ENCODE results near the gene CCDC9B.
A peak's percentile ranks its signal among the peaks of the same experiment; 100 is the strongest.

CCDC9B gene

DNA sequence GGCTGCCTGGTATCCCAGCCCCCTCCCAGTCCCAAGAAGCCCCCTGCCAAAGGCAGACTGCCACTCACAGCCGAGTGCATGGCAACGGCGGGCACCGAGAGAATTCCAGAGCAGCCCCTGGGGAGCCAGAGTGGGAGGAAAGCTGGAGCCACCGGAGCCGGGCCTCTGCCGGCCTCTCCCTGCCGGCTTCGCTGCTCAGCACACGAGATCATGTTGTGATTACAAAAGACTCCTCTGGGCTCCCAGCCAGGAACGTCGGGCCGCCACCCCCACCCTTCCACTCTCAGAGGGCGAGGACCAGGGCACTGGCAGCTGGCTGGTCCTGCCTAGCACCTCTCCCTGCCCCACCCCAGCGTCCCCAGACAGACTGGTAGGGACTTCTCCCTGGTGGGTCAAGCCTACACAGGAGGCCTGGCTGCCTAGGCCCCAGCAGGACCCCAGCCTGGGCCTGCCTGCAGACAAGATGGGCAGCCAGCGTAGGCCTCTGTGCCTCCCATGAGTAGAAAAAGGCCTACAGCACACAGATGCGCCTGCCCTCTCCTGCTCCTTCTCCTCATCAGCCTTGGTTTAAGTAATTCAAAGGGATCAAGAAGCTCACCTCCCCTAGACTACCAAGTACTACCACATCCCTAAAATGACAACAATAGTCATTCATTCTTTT is at the start of gene CCDC9B:
CCDC9B (minus strand) TSS at position 200 of the 661 bp plus-strand sequence; CDS start at position 80, 120 bp downstream.
- DNase-seq (ENCODE audit: low spot score): peak; percentile 88

- no peak for DNase-seq (ENCODE audit: low spot score)
Observed at GRCh38 chr15:40389824-40390595, 49.3 kb upstream of the CCDC9B start.

GRCh38 chr15:40388941-40389823 is 48.4 kb upstream of the CCDC9B start:
- peak; percentile 24 for DNase-seq (ENCODE audit: low spot score)

DNA sequence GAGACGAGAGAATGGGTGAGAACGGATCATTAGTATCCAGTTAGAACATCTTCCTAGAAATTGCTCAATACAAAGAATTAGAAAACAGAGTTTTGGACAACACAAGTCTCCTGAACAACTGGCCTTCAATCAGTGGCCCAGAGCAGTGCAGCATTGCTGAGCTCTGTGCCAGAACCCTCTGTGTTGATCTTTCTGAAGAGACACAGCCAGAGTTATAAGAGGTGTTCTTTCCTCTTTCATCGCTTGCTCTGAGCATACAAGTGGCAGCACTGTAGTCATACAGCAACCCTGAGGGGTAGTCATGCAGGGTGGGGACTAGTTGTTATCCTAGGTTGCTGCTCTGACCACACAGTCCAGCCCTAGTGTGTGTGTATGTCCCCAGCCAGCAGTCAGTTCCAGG is 45.7 kb upstream of the CCDC9B start:
- no peak for DNase-seq (ENCODE audit: low spot score)

GRCh38 chr15:40382580-40383456 is 42.1 kb upstream of the CCDC9B start, which contains the start of gene KNSTRN:
Gene KNSTRN (plus strand): TSS chr15:40382721. CDS start chr15:40382836, 115 bp downstream.
- peak; percentile 94 for DNase-seq (ENCODE audit: low spot score)

GRCh38 chr15:40381818-40382529 is 41.2 kb upstream of the CCDC9B start:
- DNase-seq (ENCODE audit: low spot score): no peak

- no peak for DNase-seq (ENCODE audit: low spot score)
Observed at GRCh38 chr15:40380636-40381035, 39.9 kb upstream of the CCDC9B start.

GRCh38 chr15:40379853-40380252 is 39.1 kb upstream of the CCDC9B start:
- DNase-seq (ENCODE audit: low spot score): peak; percentile 65

DNA sequence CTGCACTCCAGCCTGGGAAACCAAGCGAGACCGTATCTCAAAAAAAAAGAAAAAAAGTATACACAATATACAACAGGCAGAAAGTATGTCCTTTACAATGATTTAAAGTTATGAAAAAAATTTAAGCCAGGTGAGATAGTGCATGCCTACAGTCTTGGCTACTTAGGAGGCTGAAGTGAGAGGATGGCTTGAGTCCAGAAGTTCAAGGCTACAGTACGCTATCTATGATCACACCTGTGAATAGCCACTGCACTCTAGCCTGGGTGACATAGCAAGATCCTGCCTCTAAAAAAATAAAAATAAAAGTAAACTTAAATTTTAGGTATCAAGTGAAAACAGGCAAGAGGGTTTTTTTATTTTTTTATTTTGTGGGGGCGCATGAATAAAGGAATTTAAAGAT is 38.6 kb upstream of the CCDC9B start:
- DNase-seq (ENCODE audit: low spot score): no peak

DNA sequence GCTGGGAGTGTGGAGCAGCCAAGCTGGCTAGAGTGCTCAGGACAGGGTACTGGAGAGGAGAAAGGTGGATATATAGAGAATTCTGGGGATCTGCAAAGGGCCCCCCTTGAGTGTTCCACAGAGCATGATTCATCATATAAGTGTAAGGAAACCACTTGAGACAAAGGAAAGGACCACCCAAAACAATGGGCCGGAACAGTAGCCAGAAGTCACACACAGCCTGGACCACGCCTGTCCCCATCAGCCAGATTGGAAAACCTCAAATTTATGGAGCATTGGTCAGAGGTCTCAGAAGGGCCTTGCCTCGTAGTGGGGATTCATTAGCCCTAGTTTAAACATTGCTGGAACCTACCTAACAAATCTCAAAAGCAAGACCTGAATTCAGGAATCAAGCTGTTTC is 36.9 kb upstream of the CCDC9B start:
- no peak for DNase-seq (ENCODE audit: low spot score)

GRCh38 chr15:40372981-40373380 is 32.2 kb upstream of the CCDC9B start:
- no peak for DNase-seq (ENCODE audit: low spot score)

DNA sequence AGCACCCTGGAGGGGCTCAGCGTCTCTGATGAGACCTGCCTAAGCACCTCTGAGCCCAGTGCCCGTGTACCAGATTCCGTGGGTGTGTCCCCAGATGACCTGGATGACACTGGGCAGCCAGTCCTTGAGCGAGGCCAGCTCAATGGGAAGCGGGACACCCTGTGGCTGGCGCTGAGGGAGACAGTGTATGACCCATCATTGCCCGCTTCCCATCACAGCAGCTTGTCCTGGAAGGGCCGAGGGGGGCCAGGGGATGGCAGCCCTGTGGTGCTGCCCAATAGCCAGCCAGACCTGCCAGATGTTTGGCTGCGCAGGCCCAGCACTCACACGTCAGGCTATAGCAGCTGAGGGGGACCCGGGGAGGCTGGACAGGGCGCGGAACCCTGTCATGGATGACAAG is 29.2 kb upstream of the CCDC9B start:
- no peak for DNase-seq (ENCODE audit: low spot score)

DNA sequence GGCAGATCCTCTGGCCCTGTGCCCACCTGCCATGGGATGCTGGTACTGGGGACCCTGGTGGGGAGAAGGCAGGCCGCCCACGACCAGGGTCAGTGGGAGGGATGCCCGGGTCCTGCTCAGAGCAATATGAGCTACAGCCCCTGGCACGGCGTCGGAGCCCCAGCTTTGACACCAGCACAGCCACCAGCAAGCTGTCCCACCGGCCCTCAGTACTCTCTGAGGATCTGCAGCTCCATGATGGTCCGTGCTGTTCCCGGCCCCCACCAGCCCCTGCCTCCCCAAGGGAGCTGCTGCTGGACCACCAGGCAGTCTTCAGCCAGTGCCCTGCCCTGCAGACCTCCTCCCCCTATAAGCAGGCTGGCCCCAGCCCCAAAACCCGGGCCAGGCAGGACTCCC is 28.7 kb upstream of the CCDC9B start:
- no peak for DNase-seq (ENCODE audit: low spot score)

GRCh38 chr15:40368719-40369473 is 28.2 kb upstream of the CCDC9B start:
- no peak for DNase-seq (ENCODE audit: low spot score)

DNA sequence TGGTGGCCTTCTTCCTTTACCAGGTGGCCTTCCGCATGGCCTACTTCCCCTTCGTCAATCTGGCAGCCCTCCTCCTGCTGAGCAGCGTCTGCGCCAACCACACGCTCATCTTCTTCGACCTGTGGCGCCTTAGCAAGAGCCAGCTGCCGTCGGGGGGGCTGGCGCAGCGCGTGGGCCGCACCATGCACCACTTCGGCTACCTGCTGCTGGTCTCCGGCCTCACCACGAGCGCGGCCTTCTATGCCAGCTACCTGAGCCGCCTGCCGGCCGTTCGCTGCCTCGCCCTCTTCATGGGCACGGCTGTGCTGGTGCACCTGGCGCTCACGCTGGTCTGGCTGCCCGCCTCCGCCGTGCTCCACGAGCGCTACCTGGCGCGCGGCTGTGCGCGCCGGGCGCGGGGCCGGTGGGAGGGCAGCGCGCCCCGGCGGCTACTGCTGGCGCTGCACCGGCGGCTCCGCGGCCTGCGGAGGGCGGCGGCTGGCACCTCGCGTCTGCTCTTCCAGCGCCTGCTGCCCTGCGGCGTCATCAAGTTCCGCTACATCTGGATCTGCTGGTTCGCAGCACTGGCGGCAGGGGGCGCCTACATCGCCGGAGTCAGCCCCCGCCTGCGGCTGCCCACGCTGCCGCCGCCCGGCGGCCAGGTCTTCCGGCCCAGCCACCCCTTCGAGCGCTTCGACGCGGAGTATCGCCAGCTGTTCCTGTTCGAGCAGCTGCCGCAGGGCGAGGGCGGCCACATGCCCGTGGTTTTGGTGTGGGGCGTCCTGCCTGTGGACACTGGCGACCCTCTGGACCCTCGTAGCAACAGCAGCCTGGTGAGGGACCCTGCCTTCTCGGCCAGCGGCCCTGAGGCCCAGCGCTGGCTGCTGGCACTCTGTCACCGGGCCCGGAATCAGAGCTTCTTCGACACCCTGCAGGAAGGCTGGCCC is 27.2 kb upstream of the CCDC9B start:
- DNase-seq (ENCODE audit: low spot score): peak; percentile 60

DNA sequence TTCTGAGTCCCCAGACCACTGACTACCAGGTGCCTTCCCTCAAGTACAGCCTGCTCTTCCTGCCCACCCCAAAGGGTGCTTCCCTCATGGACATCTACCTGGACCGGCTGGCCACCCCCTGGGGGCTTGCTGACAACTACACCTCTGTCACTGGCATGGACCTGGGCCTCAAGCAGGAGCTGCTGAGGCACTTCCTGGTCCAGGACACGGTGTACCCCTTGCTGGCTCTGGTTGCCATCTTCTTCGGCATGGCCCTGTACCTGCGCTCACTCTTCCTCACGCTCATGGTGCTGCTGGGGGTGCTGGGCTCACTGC is 26.6 kb upstream of the CCDC9B start:
- DNase-seq (ENCODE audit: low spot score): no peak

DNA sequence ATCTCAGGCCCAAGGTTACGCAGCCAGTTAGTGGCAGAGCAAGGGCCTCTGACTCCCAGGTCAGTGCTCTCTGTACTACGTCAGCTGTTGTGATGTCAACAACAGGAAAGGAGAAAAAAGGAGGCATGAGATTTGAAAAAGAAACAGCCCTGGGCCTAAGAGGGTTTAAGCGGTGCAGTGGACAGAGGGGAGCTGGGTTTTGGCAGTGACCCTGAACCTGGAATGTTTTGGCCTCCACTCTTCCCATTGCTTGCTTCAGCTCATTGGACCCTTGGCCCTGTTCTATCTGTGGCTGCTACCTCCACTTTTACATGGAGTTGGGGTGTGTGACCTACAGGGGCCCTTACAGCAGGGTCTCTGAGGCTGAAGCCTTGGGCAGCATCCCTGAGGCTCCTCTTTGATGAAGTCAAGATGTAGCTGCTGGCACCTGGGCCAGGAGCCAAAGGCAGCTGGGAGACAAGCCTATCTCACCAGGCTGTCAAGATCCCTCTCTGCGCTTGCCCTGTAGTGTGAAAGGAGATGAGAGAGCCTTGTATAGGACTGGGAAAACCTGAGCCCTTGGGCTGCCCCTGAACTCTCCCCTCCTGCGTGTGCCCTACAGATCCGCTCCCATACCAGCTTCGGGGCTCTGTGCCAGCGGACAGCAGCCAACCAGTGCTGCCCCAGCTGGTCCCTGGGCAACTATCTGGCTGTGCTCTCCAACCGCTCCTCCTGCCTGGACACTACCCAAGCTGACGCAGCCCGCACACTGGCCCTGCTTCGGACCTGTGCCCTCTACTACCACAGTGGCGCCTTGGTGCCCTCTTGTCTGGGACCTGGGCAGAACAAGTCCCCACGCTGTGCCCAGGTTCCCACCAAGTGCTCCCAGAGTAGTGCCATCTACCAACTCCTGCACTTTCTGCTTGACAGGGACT is 26.0 kb upstream of the CCDC9B start:
- DNase-seq (ENCODE audit: low spot score): peak; percentile 60

Measured in pons (tissue), 1 donor.